ENCODE data around the gene DCTN1.
A peak's percentile ranks its signal among the peaks of the same experiment; 100 is the strongest.
"Not testable (repeated sequence)": the region's sequence is repeated elsewhere in the genome, so short reads cannot be mapped to it uniquely, and the experiment has no call there.

Gene DCTN1

GRCh38 chr2:74379851-74380789 lies at the start of gene DCTN1:
Gene DCTN1, minus strand, starts transcription at chr2:74380311. Its CDS starts 274 bp downstream, at chr2:74380037.
- DNase-seq (ENCODE audit: low spot score) = peak; percentile 71

GRCh38 chr2:74428675-74429074 lies 48.6 kb upstream of the DCTN1 start:
- DNase-seq (ENCODE audit: low spot score) = no peak

GRCh38 chr2:74427551-74427950 lies 47.4 kb upstream of the DCTN1 start:
- DNase-seq (ENCODE audit: low spot score) = no peak

GRCh38 chr2:74426181-74426758 lies 46.2 kb upstream of the DCTN1 start:
- DNase-seq (ENCODE audit: low spot score) = no peak

- DNase-seq (ENCODE audit: low spot score) = no peak
Observed at GRCh38 chr2:74425523-74425922, 45.4 kb upstream of the DCTN1 start.

GRCh38 chr2:74424995-74425406 lies 44.9 kb upstream of the DCTN1 start:
- DNase-seq (ENCODE audit: low spot score) = no peak

GRCh38 chr2:74424139-74424992 lies 44.3 kb upstream of the DCTN1 start:
- no peak for DNase-seq (ENCODE audit: low spot score)

GRCh38 chr2:74423231-74424095 lies 43.4 kb upstream of the DCTN1 start:
- no peak for DNase-seq (ENCODE audit: low spot score)

GRCh38 chr2:74421221-74421870 lies 41.2 kb upstream of the DCTN1 start, which contains the start of the genes C2orf81 and WDR54:
Gene C2orf81, minus strand, starts transcription at chr2:74421619. Its CDS starts 59 bp downstream, at chr2:74421560.
Gene WDR54, plus strand, starts transcription at chr2:74421730. Its CDS starts 424 bp downstream, at chr2:74422154.
- DNase-seq (ENCODE audit: low spot score) = peak; percentile 95

GRCh38 chr2:74420443-74421103 lies 40.5 kb upstream of the DCTN1 start:
- DNase-seq (ENCODE audit: low spot score) = not testable (repeated sequence)

GRCh38 chr2:74420006-74420405 lies 39.9 kb upstream of the DCTN1 start:
- no peak for DNase-seq (ENCODE audit: low spot score)

- DNase-seq (ENCODE audit: low spot score) = no peak
Observed at GRCh38 chr2:74419345-74419744, 39.2 kb upstream of the DCTN1 start.

GRCh38 chr2:74418312-74418711 lies 38.2 kb upstream of the DCTN1 start:
- DNase-seq (ENCODE audit: low spot score) = no peak

GRCh38 chr2:74417763-74418162 lies 37.7 kb upstream of the DCTN1 start:
- DNase-seq (ENCODE audit: low spot score) = no peak

- DNase-seq (ENCODE audit: low spot score) = no peak
Observed at GRCh38 chr2:74417197-74417596, 37.1 kb upstream of the DCTN1 start.

GRCh38 chr2:74416778-74417177 lies 36.7 kb upstream of the DCTN1 start:
- DNase-seq (ENCODE audit: low spot score) = no peak

- no peak for DNase-seq (ENCODE audit: low spot score)
Observed at GRCh38 chr2:74415762-74416395, 35.8 kb upstream of the DCTN1 start.

- DNase-seq (ENCODE audit: low spot score) = no peak
Observed at GRCh38 chr2:74414881-74415761, 35.0 kb upstream of the DCTN1 start.

- DNase-seq (ENCODE audit: low spot score) = no peak
Observed at GRCh38 chr2:74414441-74414840, 34.3 kb upstream of the DCTN1 start.
